ENCODE data around the gene GRID2.

GRID2 gene

GRCh38 chr4:93747220-93747619 lies 1443.5 kb downstream of the GRID2 start:
- no peaks in the 10 kb centered on the region for H3K36me3 ChIP-seq (ENCODE audit: insufficient read depth, low read length)

GRCh38 chr4:93748373-93749291 lies 1444.9 kb downstream of the GRID2 start:
- Histone ChIP-seq H3K27me3 (ENCODE audit: insufficient read depth, low read length) (no peaks in the 10 kb centered on the region), H3K27ac (ENCODE audit: low read depth, low read length) (no peak overlapping the region), H3K4me1 (ENCODE audit: insufficient read depth, low read length) (peaks cover 22% of the 10 kb centered on the region), H3K36me3 (ENCODE audit: insufficient read depth, low read length) (no peaks in the 10 kb centered on the region), H3K9me3 (ENCODE audit: insufficient read depth, low read depth, low read length) (no peaks in the 10 kb centered on the region), H3K4me3 (ENCODE audit: low read length) (no peak overlapping the region), H3K9ac (ENCODE audit: low read depth, low read length) (no peak overlapping the region)
- 79% methylated on average over 6 of the region's 6 CpGs for WGBS

More at GRCh38 chr4:93747220-93747619, 1443.5 kb downstream of the GRID2 start:
- Histone ChIP-seq H3K9me3 (ENCODE audit: insufficient read depth, low read depth, low read length) (no peaks in the 10 kb centered on the region), H3K9ac (ENCODE audit: low read depth, low read length) (no peak overlapping the region), H3K27me3 (ENCODE audit: insufficient read depth, low read length) (no peaks in the 10 kb centered on the region), H3K4me3 (ENCODE audit: low read length) (no peak overlapping the region), H3K27ac (ENCODE audit: low read depth, low read length) (no peak overlapping the region), H3K4me1 (ENCODE audit: insufficient read depth, low read length) (peaks cover 22% of the 10 kb centered on the region)
- WGBS = 90% methylated on average over 2 of the region's 2 CpGs

GRCh38 chr4:93749292-93749761 lies 1445.6 kb downstream of the GRID2 start:
- Histone ChIP-seq H3K9me3 (ENCODE audit: insufficient read depth, low read depth, low read length) (no peaks in the 10 kb centered on the region), H3K27me3 (ENCODE audit: insufficient read depth, low read length) (no peaks in the 10 kb centered on the region), H3K36me3 (ENCODE audit: insufficient read depth, low read length) (no peaks in the 10 kb centered on the region), H3K4me3 (ENCODE audit: low read length) (no peak overlapping the region), H3K9ac (ENCODE audit: low read depth, low read length) (no peak overlapping the region), H3K4me1 (ENCODE audit: insufficient read depth, low read length) (peaks cover 22% of the 10 kb centered on the region), H3K27ac (ENCODE audit: low read depth, low read length) (no peak overlapping the region)
- WGBS = 86% methylated on average over 3 of the region's 3 CpGs

- H3K27ac ChIP-seq (ENCODE audit: low read depth, low read length) = no peak overlapping the region
- H3K36me3 ChIP-seq (ENCODE audit: insufficient read depth, low read length) = no peaks in the 10 kb centered on the region
Measured at GRCh38 chr4:93751411-93751810, 1447.6 kb downstream of the GRID2 start.

GRCh38 chr4:93756101-93756500 lies 1452.3 kb downstream of the GRID2 start:
- Histone ChIP-seq H3K9ac (ENCODE audit: low read depth, low read length) (no peak overlapping the region), H3K36me3 (ENCODE audit: insufficient read depth, low read length) (no peaks in the 10 kb centered on the region), H3K4me3 (ENCODE audit: low read length) (no peak overlapping the region), H3K27ac (ENCODE audit: low read depth, low read length) (no peak overlapping the region), H3K9me3 (ENCODE audit: insufficient read depth, low read depth, low read length) (no peaks in the 10 kb centered on the region), H3K4me1 (ENCODE audit: insufficient read depth, low read length) (no peaks in the 10 kb centered on the region), H3K27me3 (ENCODE audit: insufficient read depth, low read length) (no peaks in the 10 kb centered on the region)
- 95% methylated on average over 2 of the region's 2 CpGs for WGBS

More at GRCh38 chr4:93751411-93751810, 1447.6 kb downstream of the GRID2 start:
- Histone ChIP-seq H3K4me3 (ENCODE audit: low read length) (no peak overlapping the region), H3K9me3 (ENCODE audit: insufficient read depth, low read depth, low read length) (no peaks in the 10 kb centered on the region), H3K4me1 (ENCODE audit: insufficient read depth, low read length) (peaks cover 14% of the 10 kb centered on the region), H3K27me3 (ENCODE audit: insufficient read depth, low read length) (no peaks in the 10 kb centered on the region), H3K9ac (ENCODE audit: low read depth, low read length) (no peak overlapping the region)
- 78% methylated on average over 3 of the region's 3 CpGs for WGBS

- peaks cover 3% of the 10 kb centered on the region for H3K4me1 ChIP-seq (ENCODE audit: insufficient read depth, low read length)
- H3K36me3 ChIP-seq (ENCODE audit: insufficient read depth, low read length) = no peaks in the 10 kb centered on the region
- H3K27ac ChIP-seq (ENCODE audit: low read depth, low read length) = no peak overlapping the region
- H3K9ac ChIP-seq (ENCODE audit: low read depth, low read length) = no peak overlapping the region
- H3K4me3 ChIP-seq (ENCODE audit: low read length) = no peak overlapping the region
- no peaks in the 10 kb centered on the region for H3K9me3 ChIP-seq (ENCODE audit: insufficient read depth, low read depth, low read length)
- 84% methylated on average over 2 of the region's 2 CpGs for WGBS
- H3K27me3 ChIP-seq (ENCODE audit: insufficient read depth, low read length) = no peaks in the 10 kb centered on the region
Measured at GRCh38 chr4:93759506-93759905, 1455.7 kb downstream of the GRID2 start.

GRCh38 chr4:93760284-93760683 lies 1456.5 kb downstream of the GRID2 start:
- H3K4me1 ChIP-seq (ENCODE audit: insufficient read depth, low read length) = peaks cover 3% of the 10 kb centered on the region
- H3K27me3 ChIP-seq (ENCODE audit: insufficient read depth, low read length) = no peaks in the 10 kb centered on the region
- no peak overlapping the region for H3K4me3 ChIP-seq (ENCODE audit: low read length)
- H3K27ac ChIP-seq (ENCODE audit: low read depth, low read length) = no peak overlapping the region
- no peaks in the 10 kb centered on the region for H3K9me3 ChIP-seq (ENCODE audit: insufficient read depth, low read depth, low read length)
- 91% methylated on average over 2 of the region's 2 CpGs for WGBS
- H3K36me3 ChIP-seq (ENCODE audit: insufficient read depth, low read length) = no peaks in the 10 kb centered on the region
- H3K9ac ChIP-seq (ENCODE audit: low read depth, low read length) = no peak overlapping the region

- no peaks in the 10 kb centered on the region for H3K27me3 ChIP-seq (ENCODE audit: insufficient read depth, low read length)
- no peaks in the 10 kb centered on the region for H3K9me3 ChIP-seq (ENCODE audit: insufficient read depth, low read depth, low read length)
- 85% methylated on average over 1 of the region's 1 CpG for WGBS
- H3K9ac ChIP-seq (ENCODE audit: low read depth, low read length) = no peak overlapping the region
- H3K36me3 ChIP-seq (ENCODE audit: insufficient read depth, low read length) = no peaks in the 10 kb centered on the region
- H3K4me3 ChIP-seq (ENCODE audit: low read length) = no peak overlapping the region
- H3K27ac ChIP-seq (ENCODE audit: low read depth, low read length) = no peak overlapping the region
- H3K4me1 ChIP-seq (ENCODE audit: insufficient read depth, low read length) = peaks cover 3% of the 10 kb centered on the region
Measured at GRCh38 chr4:93761286-93761685, 1457.5 kb downstream of the GRID2 start.

GRCh38 chr4:93764639-93765246 lies 1461.0 kb downstream of the GRID2 start:
- Histone ChIP-seq H3K36me3 (ENCODE audit: insufficient read depth, low read length) (no peaks in the 10 kb centered on the region), H3K4me1 (ENCODE audit: insufficient read depth, low read length) (peaks cover 3% of the 10 kb centered on the region), H3K9me3 (ENCODE audit: insufficient read depth, low read depth, low read length) (no peaks in the 10 kb centered on the region), H3K27me3 (ENCODE audit: insufficient read depth, low read length) (no peaks in the 10 kb centered on the region), H3K9ac (ENCODE audit: low read depth, low read length) (no peak overlapping the region), H3K27ac (ENCODE audit: low read depth, low read length) (no peak overlapping the region), H3K4me3 (ENCODE audit: low read length) (no peak overlapping the region)
- 20% methylated on average over 2 of the region's 5 CpGs for WGBS

GRCh38 chr4:93767917-93768316 lies 1464.2 kb downstream of the GRID2 start:
- Histone ChIP-seq H3K27ac (ENCODE audit: low read depth, low read length) (no peak overlapping the region), H3K9ac (ENCODE audit: low read depth, low read length) (no peak overlapping the region), H3K4me3 (ENCODE audit: low read length) (no peak overlapping the region), H3K27me3 (ENCODE audit: insufficient read depth, low read length) (no peaks in the 10 kb centered on the region), H3K9me3 (ENCODE audit: insufficient read depth, low read depth, low read length) (no peaks in the 10 kb centered on the region), H3K4me1 (ENCODE audit: insufficient read depth, low read length) (peaks cover 3% of the 10 kb centered on the region), H3K36me3 (ENCODE audit: insufficient read depth, low read length) (no peaks in the 10 kb centered on the region)
- WGBS = 93% methylated on average over 5 of the region's 5 CpGs

- Histone ChIP-seq H3K27me3 (ENCODE audit: insufficient read depth, low read length) (no peaks in the 10 kb centered on the region), H3K4me3 (ENCODE audit: low read length) (no peak overlapping the region), H3K9me3 (ENCODE audit: insufficient read depth, low read depth, low read length) (no peaks in the 10 kb centered on the region), H3K9ac (ENCODE audit: low read depth, low read length) (no peak overlapping the region), H3K4me1 (ENCODE audit: insufficient read depth, low read length) (no peaks in the 10 kb centered on the region), H3K36me3 (ENCODE audit: insufficient read depth, low read length) (no peaks in the 10 kb centered on the region), H3K27ac (ENCODE audit: low read depth, low read length) (no peak overlapping the region)
- WGBS = 90% methylated on average over 1 of the region's 1 CpG
Measured at GRCh38 chr4:93770201-93770600, 1466.4 kb downstream of the GRID2 start.
